Duodenal mucosa (tissue), 2 donors: ENCODE measurements around the gene HSPA12A.

Source experiments
- H3K27ac ChIP-seq: one replicate; pipeline ENCODE4 v1.7.0; 2013; ENCODE audit warnings: low read depth, low read length
- H3K27me3 ChIP-seq, 2 donors: one replicate each; pipeline ENCODE4 v1.7.0; 2013; ENCODE audit warnings: low read length in 2 of 2, control low read depth in 1 of 2; ENCODE audit not compliant: insufficient read depth in 2 of 2, control insufficient read depth in 1 of 2
- H3K36me3 ChIP-seq, 2 donors: one replicate each; pipeline ENCODE4 v1.7.0; 2013; ENCODE audit warnings: low read length in 2 of 2, control low read depth in 1 of 2; ENCODE audit not compliant: insufficient read depth in 2 of 2, control insufficient read depth in 1 of 2
- H3K4me1 ChIP-seq, 2 donors: one replicate each; pipeline ENCODE4 v1.7.0; 2013; ENCODE audit warnings: low read length in 2 of 2, control low read depth in 1 of 2; ENCODE audit not compliant: insufficient read depth in 2 of 2, control insufficient read depth in 1 of 2
- H3K4me3 ChIP-seq, 2 donors: one replicate each; pipeline ENCODE4 v1.7.0; 2013; ENCODE audit warnings: low read length in 2 of 2, low read depth in 1 of 2
- H3K9ac ChIP-seq, 2 donors: one replicate each; pipeline ENCODE4 v1.7.0; 2013; ENCODE audit warnings: low read length in 2 of 2, low read depth in 1 of 2
- H3K9me3 ChIP-seq, 2 donors: one replicate each; pipeline ENCODE4 v1.7.0; 2013; ENCODE audit warnings: low read length in 2 of 2, control low read depth in 1 of 2; ENCODE audit not compliant: control insufficient read depth in 1 of 2

The HSPA12A gene

DNA sequence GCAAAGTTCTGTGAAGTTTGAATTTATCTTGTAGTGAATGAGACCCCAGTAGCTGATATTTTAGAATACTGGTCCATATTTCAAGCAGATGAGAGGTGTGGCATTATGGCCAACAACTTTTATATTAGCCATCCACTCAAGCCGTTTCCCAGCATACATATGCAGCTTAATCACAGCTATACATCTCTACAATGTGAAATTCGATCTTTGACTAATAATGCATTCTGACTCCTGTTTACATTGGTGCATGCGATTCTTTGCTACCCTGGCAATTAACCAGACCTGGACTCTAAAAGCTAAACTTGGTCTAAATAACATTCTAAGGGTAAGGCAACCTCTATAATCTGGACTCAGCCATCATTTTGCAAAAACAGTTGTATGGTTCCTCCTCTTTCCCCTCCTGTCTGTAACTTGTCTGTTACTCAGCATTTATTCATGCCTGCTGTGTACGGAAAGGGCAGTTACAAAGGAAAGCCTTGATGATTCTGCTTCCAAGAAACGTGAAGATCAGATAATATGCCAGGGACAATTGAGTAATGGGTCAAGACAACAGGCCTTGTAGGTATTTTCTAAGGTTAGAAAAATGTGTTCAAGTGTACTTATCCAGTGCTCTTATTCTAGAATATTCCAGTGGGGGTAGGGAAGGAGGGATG, 71.0 kb downstream of the HSPA12A start:
- no peak overlapping the region for H3K9ac ChIP-seq
- no peaks in the 10 kb centered on the region for H3K9me3 ChIP-seq
- no peaks in the 10 kb centered on the region for H3K36me3 ChIP-seq
- peaks cover 4 to 5% of the 10 kb centered on the region in 2 donors for H3K4me1 ChIP-seq
- H3K27me3 ChIP-seq, result no peaks in the 10 kb centered on the region
- no peak overlapping the region for H3K4me3 ChIP-seq
- no peak overlapping the region for H3K27ac ChIP-seq

DNA sequence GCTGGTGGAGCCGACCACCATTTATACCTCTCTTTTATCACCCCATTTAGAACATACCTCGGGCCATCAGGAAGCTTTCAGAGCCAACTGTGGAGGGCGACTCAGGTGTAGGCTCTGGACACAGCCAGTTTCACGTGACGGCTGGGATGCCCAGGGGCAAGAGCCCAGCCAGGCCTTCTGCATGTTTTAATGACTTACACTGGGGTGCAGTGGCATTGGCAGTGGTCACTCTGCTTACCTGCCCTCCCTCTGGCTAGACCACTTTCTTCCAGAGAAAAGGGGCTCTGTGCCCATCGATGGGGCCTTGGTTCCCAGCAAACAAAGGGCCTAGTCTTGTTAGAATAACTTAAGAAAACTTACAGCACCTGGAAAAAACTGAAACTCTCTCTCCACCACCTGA, 71.7 kb downstream of the HSPA12A start:
- Histone ChIP-seq H3K36me3 (no peaks in the 10 kb centered on the region), H3K4me3 (peak overlapping the region in 1 of 2 donors; percentile 58), H3K27ac (no peak overlapping the region), H3K9ac (no peak overlapping the region), H3K4me1 (peaks cover 4 to 5% of the 10 kb centered on the region in 2 donors), H3K27me3 (no peaks in the 10 kb centered on the region), H3K9me3 (no peaks in the 10 kb centered on the region)

DNA sequence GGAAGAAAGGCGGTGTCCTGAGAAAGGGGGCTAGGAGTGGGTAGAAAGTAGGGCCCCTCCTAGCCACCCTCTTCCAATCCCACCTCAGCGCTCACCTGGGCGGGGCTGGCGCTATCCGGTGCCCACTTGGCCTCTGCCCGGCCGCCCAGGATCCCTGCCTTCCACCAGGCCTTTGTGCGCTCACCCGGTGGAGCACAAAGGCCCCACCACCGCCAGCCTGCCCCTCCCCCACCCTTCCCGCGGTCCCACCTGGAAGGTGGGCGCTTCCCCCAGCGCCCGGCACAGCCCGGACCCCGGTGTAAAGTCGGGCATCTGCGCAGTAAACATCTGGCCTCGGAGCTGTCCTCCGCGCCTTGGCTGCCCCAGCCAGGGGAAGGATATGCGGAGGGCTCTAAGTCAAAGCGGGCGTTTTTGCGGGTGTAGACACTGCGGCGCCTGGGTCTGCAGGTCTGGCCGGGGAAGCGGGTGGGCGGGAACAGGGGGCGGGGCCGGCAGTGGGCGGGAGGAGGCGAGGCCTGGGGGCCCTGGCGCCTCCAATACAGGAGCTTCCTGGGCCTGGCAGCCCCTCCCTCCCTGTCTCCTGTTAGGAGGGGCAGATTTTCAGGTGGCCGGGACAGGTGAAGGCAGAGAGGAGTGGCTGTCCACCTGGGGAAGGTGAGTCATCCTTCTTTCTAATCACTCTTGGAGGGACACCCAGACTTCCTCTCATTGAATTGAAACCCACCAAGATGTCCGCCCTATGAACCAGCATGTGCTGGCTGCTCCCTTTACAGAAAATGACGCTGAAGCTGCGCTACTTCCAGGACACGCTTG, 72.3 kb downstream of the HSPA12A start:
- no peaks in the 10 kb centered on the region for H3K9me3 ChIP-seq
- no peaks in the 10 kb centered on the region for H3K27me3 ChIP-seq
- peak overlapping the region in 1 of 2 donors; percentile 58 for H3K4me3 ChIP-seq
- no peak overlapping the region for H3K9ac ChIP-seq
- H3K36me3 ChIP-seq, result no peaks in the 10 kb centered on the region
- H3K27ac ChIP-seq, result no peak overlapping the region
- H3K4me1 ChIP-seq, result peaks cover 4 to 5% of the 10 kb centered on the region in 2 donors

DNA sequence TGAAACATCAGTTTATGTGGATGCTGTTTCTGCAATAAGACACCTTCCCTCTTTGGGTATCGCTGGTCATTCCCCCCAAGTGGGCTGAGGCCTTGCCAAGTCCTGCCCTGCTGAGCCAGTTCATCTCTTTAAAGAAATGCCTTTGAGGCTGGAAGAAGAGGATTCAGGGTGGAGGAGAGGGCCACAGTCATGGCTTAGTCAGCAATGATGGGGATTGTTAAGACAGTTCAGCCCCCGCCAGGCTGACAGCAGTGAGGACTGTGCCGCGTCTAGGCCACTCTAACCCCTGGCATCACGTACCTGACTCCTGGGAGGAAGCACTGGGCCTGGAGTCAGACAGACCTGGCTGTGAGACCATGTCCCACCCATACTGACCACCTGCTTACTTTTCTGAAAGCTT, 73.3 kb downstream of the HSPA12A start:
- Histone ChIP-seq H3K9ac (no peak overlapping the region), H3K27me3 (no peaks in the 10 kb centered on the region), H3K4me1 (peaks cover 4 to 5% of the 10 kb centered on the region in 2 donors), H3K4me3 (no peak overlapping the region), H3K36me3 (no peaks in the 10 kb centered on the region), H3K27ac (no peak overlapping the region), H3K9me3 (no peaks in the 10 kb centered on the region)

DNA sequence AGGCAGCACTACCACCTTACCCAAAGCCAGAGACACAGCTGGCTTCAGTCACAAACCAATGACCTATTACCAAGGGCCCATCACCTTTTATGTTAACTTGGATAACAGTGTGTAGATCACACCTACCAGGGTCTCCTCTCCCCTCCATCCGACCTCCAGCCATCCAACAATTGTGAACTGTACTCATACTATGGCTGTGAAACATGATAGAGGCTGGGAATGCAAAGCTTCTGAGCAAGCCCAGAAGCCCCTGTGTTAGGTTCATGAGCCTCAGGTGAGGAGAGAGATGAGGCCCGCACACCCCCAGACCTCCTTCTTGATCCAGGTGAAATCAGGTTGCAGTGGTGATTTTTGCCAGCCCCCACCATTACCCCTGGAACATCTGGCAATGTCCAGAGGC, 73.9 kb downstream of the HSPA12A start:
- Histone ChIP-seq H3K4me3 (no peak overlapping the region), H3K9ac (no peak overlapping the region), H3K4me1 (peaks cover 4 to 5% of the 10 kb centered on the region in 2 donors), H3K27me3 (no peaks in the 10 kb centered on the region), H3K36me3 (no peaks in the 10 kb centered on the region), H3K9me3 (no peaks in the 10 kb centered on the region), H3K27ac (no peak overlapping the region)

DNA sequence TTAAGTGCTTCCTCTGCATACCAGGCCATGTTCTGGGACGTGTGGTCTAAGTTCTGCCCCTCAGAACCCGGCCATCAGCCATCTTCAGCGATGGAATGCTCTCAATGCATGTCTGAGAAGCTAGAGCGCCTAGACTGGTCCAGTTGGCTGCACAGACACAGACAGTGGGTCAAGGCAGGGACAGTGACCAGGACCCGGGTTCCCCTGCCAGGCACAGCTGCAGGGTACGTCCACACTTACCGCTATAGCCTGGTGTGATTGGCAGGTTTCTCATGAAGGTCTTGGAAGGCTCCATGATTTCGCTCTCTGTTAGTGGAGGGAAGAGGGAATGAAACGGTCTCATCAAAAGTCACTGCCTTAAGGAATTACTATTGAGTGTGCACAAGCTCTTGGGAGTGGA, 74.3 kb downstream of the HSPA12A start:
- Histone ChIP-seq H3K9ac (no peak overlapping the region), H3K36me3 (no peaks in the 10 kb centered on the region), H3K4me1 (peaks cover 4 to 5% of the 10 kb centered on the region in 2 donors), H3K27me3 (no peaks in the 10 kb centered on the region), H3K4me3 (no peak overlapping the region), H3K27ac (no peak overlapping the region), H3K9me3 (no peaks in the 10 kb centered on the region)

DNA sequence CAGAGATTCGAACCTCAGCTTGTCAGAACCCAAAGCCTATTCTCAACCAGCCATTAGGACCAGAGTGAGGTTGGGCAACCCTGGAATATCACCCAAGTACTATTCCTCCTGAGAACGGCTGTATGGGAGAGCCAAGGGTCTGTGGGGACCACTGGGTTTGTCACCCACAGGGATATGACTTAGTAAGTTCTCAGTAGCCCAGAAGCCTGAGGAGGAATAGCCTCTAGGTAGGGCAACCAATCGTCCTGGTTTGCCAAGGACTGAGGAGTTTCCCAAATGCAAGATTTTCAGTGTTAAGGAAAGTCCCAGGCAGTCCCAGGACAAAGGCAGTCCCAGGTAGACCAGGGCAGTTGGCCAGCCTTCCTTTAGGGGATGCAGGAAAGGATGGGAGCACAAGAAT, 74.9 kb downstream of the HSPA12A start:
- H3K4me3 ChIP-seq, result no peak overlapping the region
- no peak overlapping the region for H3K9ac ChIP-seq
- peaks cover 4 to 5% of the 10 kb centered on the region in 2 donors for H3K4me1 ChIP-seq
- H3K36me3 ChIP-seq, result no peaks in the 10 kb centered on the region
- no peaks in the 10 kb centered on the region for H3K27me3 ChIP-seq
- H3K27ac ChIP-seq, result no peak overlapping the region
- no peaks in the 10 kb centered on the region for H3K9me3 ChIP-seq

DNA sequence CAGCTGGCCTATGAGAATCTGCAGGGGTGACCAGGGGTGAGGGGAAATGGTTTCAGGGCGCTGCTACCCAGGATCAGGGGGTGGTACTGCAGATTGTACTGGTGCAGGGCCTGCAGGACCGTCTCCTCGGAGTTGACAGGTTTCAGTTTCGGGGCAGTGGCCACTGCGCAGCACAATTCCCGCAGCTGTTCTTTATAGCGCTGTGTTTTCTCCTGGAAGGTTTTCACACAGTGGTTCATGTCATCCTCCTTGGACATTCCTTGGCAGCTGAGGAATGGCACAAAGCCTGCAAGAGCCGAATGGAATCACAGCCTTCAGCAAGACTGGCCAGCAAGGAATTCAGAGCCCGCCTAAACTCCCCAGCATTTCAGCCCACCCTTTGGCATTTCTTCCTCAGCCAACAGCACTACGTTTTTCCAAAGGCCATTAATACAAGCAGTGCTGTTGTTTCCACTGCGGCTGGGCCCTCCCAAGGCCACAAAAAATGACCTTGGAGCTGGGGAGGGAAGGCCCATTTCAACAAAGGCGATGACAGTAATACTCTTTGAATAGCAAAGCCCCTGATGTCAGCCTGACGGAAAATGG, 76.7 kb downstream of the HSPA12A start:
- no peaks in the 10 kb centered on the region for H3K36me3 ChIP-seq
- H3K9ac ChIP-seq, result no peak overlapping the region
- no peaks in the 10 kb centered on the region for H3K27me3 ChIP-seq
- H3K4me3 ChIP-seq, result no peak overlapping the region
- no peak overlapping the region for H3K27ac ChIP-seq
- no peaks in the 10 kb centered on the region for H3K9me3 ChIP-seq
- H3K4me1 ChIP-seq, result peaks cover 4% of the 10 kb centered on the region in 2 donors

DNA sequence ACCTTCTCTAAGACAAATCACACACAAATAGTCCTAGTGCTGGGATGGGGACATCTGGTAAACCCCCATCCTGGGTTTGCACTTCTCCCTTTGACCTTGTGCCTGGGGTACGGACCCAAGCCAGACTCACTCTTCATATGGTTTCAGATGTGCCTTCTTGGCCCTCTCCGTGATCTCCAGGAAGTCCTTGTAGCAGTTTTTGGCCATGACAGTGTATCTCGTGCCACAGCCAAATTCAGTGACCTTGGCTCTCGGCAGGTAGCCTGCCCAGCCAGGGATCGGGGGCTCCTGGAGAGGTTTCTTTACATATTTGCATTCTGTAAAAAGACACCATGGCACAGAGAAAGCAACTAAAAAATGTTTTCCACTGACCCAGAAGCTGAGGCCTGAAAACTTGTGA, 77.7 kb downstream of the HSPA12A start:
- no peak overlapping the region for H3K27ac ChIP-seq
- no peaks in the 10 kb centered on the region for H3K27me3 ChIP-seq

DNA sequence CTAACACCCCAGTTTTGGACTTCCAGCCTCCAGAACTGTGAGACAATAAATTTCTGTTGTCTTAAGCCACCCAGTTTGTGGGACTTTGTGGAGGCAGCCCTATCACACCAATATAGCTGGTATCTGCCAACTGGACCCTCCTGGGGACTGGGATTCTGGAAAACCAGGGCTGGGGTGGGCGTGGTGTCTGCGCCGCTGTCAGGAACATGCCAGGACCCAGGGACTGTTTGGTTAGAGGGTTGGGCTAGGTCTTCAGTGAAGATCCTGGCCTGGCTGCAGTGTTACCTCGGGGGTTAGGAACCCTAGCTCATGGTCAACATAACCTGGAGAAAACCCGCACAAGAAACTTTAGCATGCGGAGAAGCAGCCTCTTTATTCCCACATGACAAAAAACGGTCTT, 79.0 kb downstream of the HSPA12A start:
- Histone ChIP-seq H3K27ac (no peak overlapping the region), H3K36me3 (no peaks in the 10 kb centered on the region), H3K4me3 (no peak overlapping the region), H3K27me3 (no peaks in the 10 kb centered on the region), H3K4me1 (no peaks in the 10 kb centered on the region), H3K9me3 (no peaks in the 10 kb centered on the region), H3K9ac (no peak overlapping the region)

More for the DNA sequence above, 77.7 kb downstream of the HSPA12A start:
- H3K4me3 ChIP-seq, result no peak overlapping the region
- no peaks in the 10 kb centered on the region for H3K4me1 ChIP-seq
- no peaks in the 10 kb centered on the region for H3K36me3 ChIP-seq
- no peak overlapping the region for H3K9ac ChIP-seq
- H3K9me3 ChIP-seq, result no peaks in the 10 kb centered on the region
